Natural killer cell treated with Interleukin-12 subunit alpha and Interleukin-12 subunit beta and Interleukin-15 and Interleukin-18, amount 100 ng/mL, for 72 hours (primary cell): Measurements from ENCODE around the gene DTD1. TPM values are rescaled to one million over a fixed set of nuclear protein-coding genes. Genes with fewer than 3 reads are reported as not detected.
"Not testable (repeated sequence)": the region's sequence is repeated elsewhere in the genome, so short reads cannot be mapped to it uniquely, and the experiment has no call there.

Source experiments
- ATAC-seq, 2 donors: fragments of 150-1000 bp; cut with Tn5 transposase in 1 of 2; sonication (Bioruptor Pico), chemical (Tn5 transposase) in 1 of 2; 2 replicates each; pipeline ENCODE4 v1.10.0; 2021
- DNase-seq: peaks from one replicate; pipeline ENCODE4 v3.0.0; 2022; ENCODE audit warnings: low spot score
- H3K27ac Mint-ChIP-seq, 2 donors: 1 replicate in 1 of 2; 2 replicates in 1 of 2; pipeline ENCODE4 v1.8.0; 2022; ENCODE audit warnings: mixed read lengths in 2 of 2, mild to moderate bottlenecking in 1 of 2, moderate library complexity in 1 of 2
- H3K27me3 Mint-ChIP-seq, 2 donors: 1 replicate in 1 of 2; 2 replicates in 1 of 2; pipeline ENCODE4 v1.8.0; 2022; ENCODE audit warnings: mixed read lengths in 2 of 2
- H3K36me3 Mint-ChIP-seq: one replicate; pipeline ENCODE4 v1.8.0; 2022; ENCODE audit warnings: mixed read lengths
- H3K4me1 Mint-ChIP-seq, 2 donors: 1 replicate in 1 of 2; 2 replicates in 1 of 2; pipeline ENCODE4 v1.8.0; 2022; ENCODE audit warnings: low read depth in 2 of 2, mixed read lengths in 2 of 2, mild to moderate bottlenecking in 1 of 2
- H3K4me3 Mint-ChIP-seq: one replicate; pipeline ENCODE4 v1.8.0; 2022; ENCODE audit warnings: mixed read lengths
- H3K9me3 Mint-ChIP-seq: 2 replicates; pipeline ENCODE4 v1.8.0; 2022; ENCODE audit warnings: mixed read lengths
- total RNA-seq, 2 donors: library from RNA; stranded (reverse); gene quantifications; one replicate each; pipeline ENCODE4 v1.2.3, GENCODE V29; 2022

Gene DTD1
- total RNA-seq, 2 donors from 2014 or later: 46.1 to 49.8 TPM

DNA sequence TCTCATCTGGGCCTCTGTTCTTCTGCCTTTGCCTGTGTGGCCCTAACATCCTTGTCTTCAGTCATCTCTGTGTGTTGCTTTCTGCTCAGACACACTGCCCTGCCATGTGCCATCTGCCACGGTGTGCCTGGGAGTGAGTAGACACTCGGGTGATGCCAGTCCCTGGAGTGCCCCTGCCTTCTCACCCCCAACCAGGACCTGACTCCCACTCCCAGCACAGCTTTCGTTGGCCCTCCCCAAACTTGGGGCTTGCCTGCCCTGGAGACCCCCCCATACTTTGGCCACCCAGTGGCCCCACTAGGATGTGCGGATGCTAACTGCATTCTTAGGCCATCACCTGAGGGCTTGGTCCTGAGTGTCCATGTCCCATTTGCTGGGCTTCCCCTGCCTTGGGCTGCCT lies 149.3 kb downstream of the DTD1 start:
- Mint-ChIP-seq H3K27ac (no peak overlapping the region), H3K4me1 (peaks cover 23 to 33% of the 10 kb centered on the region in 2 donors)

DNA sequence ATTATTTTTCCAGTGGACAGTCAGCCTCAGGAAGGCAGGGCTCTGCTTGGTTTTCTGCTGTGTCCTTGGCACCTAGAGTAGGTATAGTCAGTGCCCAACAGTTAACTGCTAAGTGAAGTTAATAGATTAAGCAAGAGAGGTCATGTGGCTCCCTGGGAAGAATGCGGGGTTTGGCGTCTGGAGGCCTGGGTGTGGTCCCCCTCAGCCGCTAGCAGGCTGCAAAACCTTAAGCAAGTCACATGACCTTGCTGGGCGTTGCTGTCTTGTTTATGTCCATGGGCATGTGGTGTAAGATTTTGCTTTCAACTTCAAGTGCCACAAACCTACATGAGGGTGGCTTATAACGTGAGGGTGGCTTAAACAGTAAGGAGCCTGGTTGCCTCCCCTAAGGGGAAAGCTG lies 150.2 kb downstream of the DTD1 start:
- Mint-ChIP-seq H3K9me3 (no peaks in the 10 kb centered on the region), H3K27ac (peak overlapping the region in 1 of 2 donors; percentile 27), H3K36me3 (no peaks in the 10 kb centered on the region), H3K4me3 (no peak overlapping the region), H3K27me3 (no peaks in the 10 kb centered on the region), H3K4me1 (peaks cover 23 to 30% of the 10 kb centered on the region in 2 donors)
- DNase-seq (no peak), ATAC-seq (no peak)

More for the DNA sequence above, 149.3 kb downstream of the DTD1 start:
- no peaks in the 10 kb centered on the region for H3K27me3 Mint-ChIP-seq
- H3K36me3 Mint-ChIP-seq: no peaks in the 10 kb centered on the region
- no peak for ATAC-seq
- no peak overlapping the region for H3K4me3 Mint-ChIP-seq
- no peak for DNase-seq
- H3K9me3 Mint-ChIP-seq: no peaks in the 10 kb centered on the region

- Mint-ChIP-seq H3K4me1 (peaks cover 23 to 30% of the 10 kb centered on the region in 2 donors), H3K36me3 (no peaks in the 10 kb centered on the region), H3K27ac (no peak overlapping the region), H3K9me3 (no peaks in the 10 kb centered on the region), H3K27me3 (no peaks in the 10 kb centered on the region), H3K4me3 (no peak overlapping the region)
- ATAC-seq (no peak), DNase-seq (no peak)
Measured at GRCh38 chr20:18738888-18739287, 151.0 kb downstream of the DTD1 start.

DNA sequence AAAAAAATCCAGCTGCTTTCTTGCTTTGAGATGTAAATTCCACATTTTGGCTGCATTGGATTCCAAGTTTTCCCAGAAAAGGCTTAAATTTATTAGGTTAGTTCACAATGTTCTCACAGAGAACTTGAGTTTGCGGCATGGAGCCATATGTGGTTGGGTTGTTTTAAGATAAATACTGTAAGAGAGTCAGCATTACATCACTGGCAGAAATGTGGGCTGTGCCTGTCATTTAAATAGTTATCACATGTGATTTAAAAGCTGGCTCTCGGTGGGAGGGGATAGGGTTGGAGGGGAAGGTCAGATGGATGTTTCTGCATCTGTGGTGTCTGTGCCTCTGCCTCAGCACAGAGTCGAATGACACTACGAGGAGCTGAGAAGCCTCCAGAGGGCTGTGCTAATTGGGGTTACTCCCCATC lies 151.9 kb downstream of the DTD1 start:
- no peak for ATAC-seq
- no peaks in the 10 kb centered on the region for H3K9me3 Mint-ChIP-seq
- no peaks in the 10 kb centered on the region for H3K27me3 Mint-ChIP-seq
- H3K4me3 Mint-ChIP-seq: no peak overlapping the region
- peaks cover 23 to 30% of the 10 kb centered on the region in 2 donors for H3K4me1 Mint-ChIP-seq
- no peak for DNase-seq
- H3K36me3 Mint-ChIP-seq: no peaks in the 10 kb centered on the region
- peak overlapping the region in 1 of 2 donors; percentile 29 for H3K27ac Mint-ChIP-seq

- Mint-ChIP-seq H3K27ac (no peak overlapping the region), H3K4me1 (peaks cover 23 to 33% of the 10 kb centered on the region in 2 donors), H3K4me3 (no peak overlapping the region), H3K27me3 (no peaks in the 10 kb centered on the region), H3K36me3 (peaks cover 3% of the 10 kb centered on the region), H3K9me3 (no peaks in the 10 kb centered on the region)
- ATAC-seq (no peak), DNase-seq (no peak)
Measured at GRCh38 chr20:18740726-18741125, 152.9 kb downstream of the DTD1 start.

- Mint-ChIP-seq H3K27ac (no peak overlapping the region), H3K4me1 (peaks cover 13 to 21% of the 10 kb centered on the region in 2 donors), H3K36me3 (peaks cover 6% of the 10 kb centered on the region), H3K27me3 (no peaks in the 10 kb centered on the region), H3K9me3 (no peaks in the 10 kb centered on the region), H3K4me3 (no peak overlapping the region)
- no peak for ATAC-seq
- DNase-seq: no peak
Measured at GRCh38 chr20:18742841-18743240, 155.0 kb downstream of the DTD1 start.

- H3K4me3 Mint-ChIP-seq: no peak overlapping the region
- H3K9me3 Mint-ChIP-seq: no peaks in the 10 kb centered on the region
- H3K27me3 Mint-ChIP-seq: no peaks in the 10 kb centered on the region
- H3K4me1 Mint-ChIP-seq: peaks cover 6 to 15% of the 10 kb centered on the region in 2 donors
- H3K36me3 Mint-ChIP-seq: peaks cover 6% of the 10 kb centered on the region
- no peak overlapping the region for H3K27ac Mint-ChIP-seq
- no peak for DNase-seq
- no peak for ATAC-seq
Measured at GRCh38 chr20:18743665-18744440, 156.0 kb downstream of the DTD1 start.

DNA sequence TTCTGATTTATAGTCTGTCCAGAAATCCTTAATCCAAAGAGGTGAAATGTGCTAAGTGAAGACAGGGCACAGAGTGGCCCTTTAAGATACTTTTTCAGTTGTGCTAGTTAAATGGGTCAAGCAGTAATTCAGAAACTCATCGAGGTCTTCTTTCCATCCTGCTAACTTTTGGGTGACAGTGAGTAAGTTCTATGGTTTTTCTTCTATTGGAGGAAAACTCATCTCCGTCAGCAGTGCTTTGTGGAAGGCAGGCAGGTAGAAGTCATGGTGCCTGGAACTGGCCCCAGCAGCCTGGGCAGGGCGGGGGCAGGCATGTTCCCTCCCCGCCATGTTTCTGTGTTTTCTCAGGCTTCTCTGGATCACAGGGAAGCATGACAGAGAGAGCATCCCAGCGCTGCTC lies 159.2 kb downstream of the DTD1 start:
- DNase-seq (no peak), ATAC-seq (no peak)
- H3K27ac Mint-ChIP-seq: no peak overlapping the region
- H3K4me1 Mint-ChIP-seq: peaks cover 0 to 11% of the 10 kb centered on the region in 2 donors
- peaks cover 6% of the 10 kb centered on the region for H3K36me3 Mint-ChIP-seq
- H3K4me3 Mint-ChIP-seq: no peak overlapping the region
- H3K9me3 Mint-ChIP-seq: no peaks in the 10 kb centered on the region
- H3K27me3 Mint-ChIP-seq: no peaks in the 10 kb centered on the region

DNA sequence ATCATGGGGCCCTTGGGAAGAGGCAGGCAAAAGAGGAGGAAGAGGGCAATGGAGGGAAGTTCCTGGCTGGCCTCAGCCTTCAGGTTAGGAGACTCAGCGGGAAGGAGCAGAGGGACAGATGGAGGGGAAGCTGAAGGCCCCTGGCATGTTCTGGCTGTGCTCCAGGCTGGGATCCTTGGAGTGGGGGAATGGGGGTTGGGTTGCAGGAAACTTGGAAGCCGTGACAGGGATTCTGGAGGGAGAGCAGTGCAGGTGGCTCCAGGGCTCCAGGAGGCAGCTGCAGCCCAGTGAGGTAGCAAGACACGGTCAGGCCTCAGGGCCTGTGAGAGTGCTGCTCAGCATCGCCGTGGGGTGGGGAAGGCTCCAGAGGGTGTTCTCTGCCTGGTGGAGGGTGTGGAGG lies 161.1 kb downstream of the DTD1 start:
- Mint-ChIP-seq H3K4me3 (no peak overlapping the region), H3K27ac (no peak overlapping the region), H3K9me3 (no peaks in the 10 kb centered on the region), H3K4me1 (peaks cover 5 to 15% of the 10 kb centered on the region in 2 donors), H3K27me3 (no peaks in the 10 kb centered on the region), H3K36me3 (peaks cover 6% of the 10 kb centered on the region)
- DNase-seq (no peak), ATAC-seq (no peak)

GRCh38 chr20:18749528-18749927 lies 161.7 kb downstream of the DTD1 start:
- Mint-ChIP-seq H3K9me3 (no peaks in the 10 kb centered on the region), H3K27ac (no peak overlapping the region), H3K4me3 (no peak overlapping the region), H3K4me1 (peaks cover 7 to 19% of the 10 kb centered on the region in 2 donors), H3K27me3 (no peaks in the 10 kb centered on the region), H3K36me3 (peaks cover 6% of the 10 kb centered on the region)
- ATAC-seq: peak in 1 of 2 donors; percentile 42
- DNase-seq: no peak

- H3K4me1 Mint-ChIP-seq: peaks cover 7 to 19% of the 10 kb centered on the region in 2 donors
- ATAC-seq: no peak
- no peaks in the 10 kb centered on the region for H3K9me3 Mint-ChIP-seq
- DNase-seq: no peak
- H3K4me3 Mint-ChIP-seq: no peak overlapping the region
- H3K27ac Mint-ChIP-seq: no peak overlapping the region
- no peaks in the 10 kb centered on the region for H3K27me3 Mint-ChIP-seq
- peaks cover 3% of the 10 kb centered on the region for H3K36me3 Mint-ChIP-seq
Measured at GRCh38 chr20:18750735-18751134, 162.9 kb downstream of the DTD1 start.

DNA sequence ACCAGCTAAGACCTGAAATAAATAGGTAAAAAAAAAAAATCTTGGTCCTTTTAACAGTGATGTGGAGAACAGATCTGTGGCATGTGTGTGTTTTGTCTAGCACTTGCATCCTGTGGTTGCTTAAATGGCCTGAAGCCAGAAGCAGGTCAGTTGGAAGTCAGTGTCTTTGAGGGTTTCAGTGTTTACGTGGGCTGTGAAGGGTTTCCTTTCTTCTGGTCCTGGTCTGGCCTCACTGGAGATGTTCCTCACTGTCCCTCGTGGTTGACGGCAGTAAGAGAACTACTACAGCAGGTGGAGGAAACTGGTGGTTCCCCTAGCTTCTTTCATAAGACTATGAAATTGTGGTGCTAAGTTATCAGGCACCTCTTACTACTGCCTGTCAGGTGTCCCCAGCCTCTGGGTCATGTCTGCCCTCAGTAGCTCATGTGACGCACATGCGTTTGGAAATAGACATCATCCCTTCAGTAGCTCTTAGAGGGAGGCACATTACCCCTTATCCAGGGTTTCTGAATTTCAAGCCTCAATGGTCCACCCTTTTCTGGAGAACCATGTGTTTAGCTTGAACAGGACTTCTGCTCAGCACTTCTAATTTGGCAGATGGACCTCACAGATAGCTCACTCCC lies 166.3 kb downstream of the DTD1 start:
- ATAC-seq (peak in 1 of 2 donors; percentile 20), DNase-seq (no peak)
- peaks cover 12 to 25% of the 10 kb centered on the region in 2 donors for H3K4me1 Mint-ChIP-seq
- no peaks in the 10 kb centered on the region for H3K36me3 Mint-ChIP-seq
- H3K4me3 Mint-ChIP-seq: no peak overlapping the region
- H3K9me3 Mint-ChIP-seq: no peaks in the 10 kb centered on the region
- peak overlapping the region in 1 of 2 donors; percentile 34 for H3K27ac Mint-ChIP-seq
- no peaks in the 10 kb centered on the region for H3K27me3 Mint-ChIP-seq

DNA sequence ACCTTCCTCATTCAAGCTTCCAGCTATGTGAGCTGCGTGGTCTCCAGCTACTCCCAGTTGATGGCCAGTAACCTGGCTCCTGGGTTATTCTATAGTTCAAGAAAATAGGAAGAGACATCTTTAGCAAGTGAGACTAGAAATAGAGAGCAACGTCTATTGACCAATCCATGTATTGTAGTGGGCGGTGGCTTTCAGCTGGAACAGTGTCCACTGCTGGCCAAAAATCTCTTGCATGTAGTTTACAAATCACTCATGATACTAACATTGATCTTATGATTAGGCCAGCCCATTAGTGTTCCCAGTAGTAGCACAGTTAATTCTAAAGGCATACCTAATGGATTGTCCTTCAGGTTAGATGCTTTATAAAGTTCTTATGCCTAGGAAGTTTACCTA lies 166.8 kb downstream of the DTD1 start:
- Mint-ChIP-seq H3K4me3 (no peak overlapping the region), H3K27ac (no peak overlapping the region), H3K36me3 (no peaks in the 10 kb centered on the region), H3K4me1 (peaks cover 12 to 26% of the 10 kb centered on the region in 2 donors), H3K27me3 (no peaks in the 10 kb centered on the region), H3K9me3 (no peaks in the 10 kb centered on the region)
- ATAC-seq (no peak), DNase-seq (no peak)

DNA sequence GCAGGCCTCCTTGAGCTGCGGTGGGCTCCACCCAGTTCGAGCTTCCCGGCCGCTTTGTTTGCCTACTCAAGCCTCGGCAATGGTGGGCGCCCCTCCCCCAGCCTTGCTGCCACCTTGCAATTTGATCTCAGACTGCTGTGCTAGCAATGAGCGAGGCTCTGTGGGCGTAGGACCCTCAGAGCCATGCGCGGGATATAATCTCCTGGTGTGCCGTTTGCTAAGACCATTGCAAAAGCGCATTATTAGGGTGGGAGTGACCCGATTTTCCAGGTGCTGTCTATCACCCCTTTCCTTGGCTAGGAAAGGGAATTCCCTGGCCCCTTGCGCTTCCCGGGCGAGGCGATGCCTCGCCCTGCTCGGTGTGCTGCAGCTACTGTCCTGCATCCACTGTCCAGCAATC lies 173.0 kb downstream of the DTD1 start:
- H3K27ac Mint-ChIP-seq, DNase-seq, H3K27me3 Mint-ChIP-seq, ATAC-seq, H3K4me3 Mint-ChIP-seq, H3K36me3 Mint-ChIP-seq, H3K9me3 Mint-ChIP-seq: not testable (repeated sequence)
- H3K4me1 Mint-ChIP-seq: peaks cover 5 to 11% of the 10 kb centered on the region in 2 donors
